Measurements from ENCODE around the gene SLC44A4. TPM values are rescaled to one million over a fixed set of nuclear protein-coding genes. Genes with fewer than 3 reads are reported as not detected.

The SLC44A4 gene
- polyA plus RNA-seq, 1 of the 3 experiments (the other 2 are of a cell fraction): 0.26 TPM

DNA sequence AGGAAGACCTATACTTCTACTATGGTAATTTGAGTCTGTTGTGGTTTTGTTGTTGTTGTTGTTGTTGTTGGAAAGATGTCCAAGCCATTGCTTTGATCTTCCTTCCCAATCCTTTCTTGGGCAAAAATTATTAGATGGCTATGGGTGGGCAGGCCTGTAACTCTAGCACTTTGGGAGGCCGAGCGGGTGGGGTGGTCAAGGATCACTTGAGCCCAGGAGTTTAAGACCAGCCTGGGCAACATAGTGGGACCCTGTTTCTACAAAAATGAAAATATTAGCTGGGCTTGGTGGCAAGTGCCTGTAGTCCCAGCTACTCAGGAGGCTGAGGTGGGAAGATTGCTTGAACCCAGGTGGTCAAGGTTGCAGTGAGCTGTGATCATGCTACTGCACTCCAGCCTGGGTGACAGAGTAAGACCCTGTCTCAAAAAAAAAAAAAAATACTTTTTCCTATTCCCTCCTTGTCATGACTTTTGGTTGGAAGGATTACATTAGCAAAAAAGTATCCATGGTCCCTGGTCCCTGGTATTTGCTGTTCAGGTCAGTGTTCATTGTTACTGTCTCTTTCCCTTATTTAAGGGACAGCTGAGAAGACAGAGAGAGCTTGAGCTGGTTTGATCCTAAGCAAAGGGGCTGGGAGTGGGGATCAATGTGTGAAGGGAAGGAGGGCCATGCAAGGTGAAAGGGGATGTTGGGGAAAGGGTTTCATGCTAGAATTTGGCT is 27.9 kb downstream of the SLC44A4 start:
- TF ChIP-seq TEAD4 (IDR thresholded peaks at IDR 0.05; ENCODE audit: borderline replicate concordance, insufficient read depth): no peak
- TF ChIP-seq SIN3A (IDR thresholded peaks at IDR 0.05; ENCODE audit: borderline replicate concordance, low read depth, low read length): no peak
- TF ChIP-seq TAF1 (IDR thresholded peaks at IDR 0.05; ENCODE audit: borderline replicate concordance, low read depth, low read length): no peak
- no peak for TF ChIP-seq NRF1 (IDR thresholded peaks at IDR 0.05; ENCODE audit: low read depth, low read length)
- no peak for TF ChIP-seq EP300 (IDR thresholded peaks at IDR 0.05; ENCODE audit: borderline replicate concordance in 1 of 2, low read depth in 1 of 2, low read length in 1 of 2)
- no peak for TF ChIP-seq FOXJ3 (CRISPR knock-in tag; IDR thresholded peaks at IDR 0.05)
- TF ChIP-seq FOXM1 (IDR thresholded peaks at IDR 0.05; ENCODE audit: low read depth): no peak
- no peak for TF ChIP-seq TCF12 (IDR thresholded peaks at IDR 0.05)
- TF ChIP-seq YY1 (IDR thresholded peaks at IDR 0.05; ENCODE audit: low read depth): no peak
- no peak for TF ChIP-seq MXI1 (IDR thresholded peaks at IDR 0.05; ENCODE audit: low read depth, low read length)
- no peak for TF ChIP-seq ELF1 (IDR thresholded peaks at IDR 0.05)
- TF ChIP-seq RCOR1 (IDR thresholded peaks at IDR 0.05; ENCODE audit: low read length): no peak
- TF ChIP-seq GABPA (IDR thresholded peaks at IDR 0.05; ENCODE audit: low read depth): no peak
- TF ChIP-seq, protein P1, sequence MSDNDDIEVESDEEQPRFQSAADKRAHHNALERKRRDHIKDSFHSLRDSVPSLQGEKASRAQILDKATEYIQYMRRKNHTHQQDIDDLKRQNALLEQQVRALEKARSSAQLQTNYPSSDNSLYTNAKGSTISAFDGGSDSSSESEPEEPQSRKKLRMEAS (IDR thresholded peaks at IDR 0.05; ENCODE audit: low read depth): no peak
- no peak for TF ChIP-seq ZBTB33 (IDR thresholded peaks at IDR 0.05; ENCODE audit: borderline replicate concordance, low read depth)
- no peak for TF ChIP-seq USF2 (IDR thresholded peaks at IDR 0.05; ENCODE audit: borderline replicate concordance, low read depth, low read length)
- no peak for TF ChIP-seq RFX5 (IDR thresholded peaks at IDR 0.05; ENCODE audit: low read length)
- POLR2A ChIA-PET: interaction anchor here (0.7 kb wide), 1 partner anchor 14 kb away, joined by 3 read pairs; no protein-coding TSS in a partner anchor
- Histone ChIP-seq H3K9ac (no peak overlapping the region), H3K27ac (ENCODE audit: low read depth in 2 of 2, low read length in 1 of 2) (no peak overlapping the region), H3K27me3 (ENCODE audit: insufficient read depth) (no peaks in the 10 kb centered on the region), H3K79me2 (ENCODE audit: insufficient read depth) (no peaks in the 10 kb centered on the region), H3K9me2 (no peaks in the 10 kb centered on the region), H4K20me1 (ENCODE audit: insufficient read depth) (no peaks in the 10 kb centered on the region), H3K36me3 (replicated peaks in 1 of 2; ENCODE audit: control insufficient read depth in 1 of 2, insufficient read depth in 2 of 2, low read length in 1 of 2) (no peaks in the 10 kb centered on the region), H3K4me3 (ENCODE audit: low read depth in 2 of 2, low read length in 1 of 2) (no peak overlapping the region), H3F3A (replicated peaks; ENCODE audit: insufficient read depth) (peaks cover 5% of the 10 kb centered on the region), H3K9me3 (no peaks in the 10 kb centered on the region), H3K4me1 (ENCODE audit: control insufficient read depth in 1 of 2, insufficient read depth in 2 of 2, low read depth in 1 of 2, low read length in 1 of 2) (no peaks in the 10 kb centered on the region), H2AFZ (ENCODE audit: low read depth) (no peak overlapping the region; the same call in 1 of the 2 replicates), H3K4me2 (no peak overlapping the region)
- DNase-seq: no peak
- CTCF ChIA-PET: no interaction called here
- 85% methylated on average over 2 of the region's 2 CpGs for WGBS (ENCODE audit: low lambda C conversion rate)
